MCF 10A (cell line): ENCODE data around the gene NHLRC1. TPM values are rescaled to one million over a fixed set of nuclear protein-coding genes. Genes with fewer than 3 reads are reported as not detected.

ENCODE experiments used
- BruUV-seq: library from RNA; stranded (reverse); fragments of 400-500 nt; replicated peaks from 2 replicates; lab custom pipeline; 2021; lab: Mats Ljungman, UMichigan
- CTCF ChIA-PET: fragments of 300-600 bp; sonication (Branson Sonifier 250); formaldehyde crosslinking; extraction: SDS; loops from one replicate; lab custom pipeline; 2021; ENCODE audit warnings: antibody characterized with exemption, inconsistent platforms; lab: Yijun Ruan, JAX
- POLR2A ChIA-PET: fragments of 300-600, 350-650 bp; sonication (Branson Sonifier 250); formaldehyde crosslinking; extraction: SDS; loops from one replicate; lab custom pipeline; 2020; ENCODE audit warnings: antibody characterized with exemption, inconsistent platforms; lab: Yijun Ruan, JAX
- DNase-seq: peaks from one replicate; pipeline ENCODE4 v3.0.0-alpha.2; 2018; ENCODE audit not compliant: unreplicated experiment
- H3K27ac Mint-ChIP-seq: one replicate; pipeline ENCODE4 v1.8.0; 2022; ENCODE audit warnings: mild to moderate bottlenecking, low read depth, mixed read lengths; ENCODE audit not compliant: unreplicated experiment
- H3K27me3 Mint-ChIP-seq: one replicate; pipeline ENCODE4 v1.8.0; 2022; ENCODE audit warnings: mixed read lengths; ENCODE audit not compliant: insufficient read depth, unreplicated experiment
- H3K36me3 Mint-ChIP-seq: one replicate; pipeline ENCODE4 v1.8.0; 2022; ENCODE audit warnings: mild to moderate bottlenecking, moderate library complexity, mixed read lengths; ENCODE audit not compliant: insufficient read depth, unreplicated experiment
- H3K4me1 Mint-ChIP-seq: one replicate; pipeline ENCODE4 v1.8.0; 2022; ENCODE audit warnings: mixed read lengths; ENCODE audit not compliant: insufficient read depth, unreplicated experiment
- H3K4me3 Mint-ChIP-seq: one replicate; pipeline ENCODE4 v1.8.0; 2022; ENCODE audit warnings: mild to moderate bottlenecking, moderate library complexity, mixed read lengths; ENCODE audit not compliant: unreplicated experiment
- H3K9me3 Mint-ChIP-seq: one replicate; pipeline ENCODE4 v1.8.0; 2022; ENCODE audit warnings: mixed read lengths; ENCODE audit not compliant: unreplicated experiment
- CTCF ChIP-seq: fragments of 200-600 bp; IDR thresholded peaks from one replicate; pipeline ENCODE4 v1.8.0; 2022; ENCODE audit warnings: antibody characterized with exemption, mild to moderate bottlenecking; ENCODE audit not compliant: unreplicated experiment
- intact Hi-C: fragments of 100-400 bp; cut with micrococcal nuclease; formaldehyde crosslinking; loops from 2 replicates; pipeline ENCODE4 v1.14.1; 2022
- total RNA-seq: library from RNA; stranded (reverse); gene quantifications from 2 replicates; pipeline ENCODE4 v1.2.3, GENCODE V29; 2022

NHLRC1 gene
- total RNA-seq, 1 experiment from 2014 or later, result not detected

DNA sequence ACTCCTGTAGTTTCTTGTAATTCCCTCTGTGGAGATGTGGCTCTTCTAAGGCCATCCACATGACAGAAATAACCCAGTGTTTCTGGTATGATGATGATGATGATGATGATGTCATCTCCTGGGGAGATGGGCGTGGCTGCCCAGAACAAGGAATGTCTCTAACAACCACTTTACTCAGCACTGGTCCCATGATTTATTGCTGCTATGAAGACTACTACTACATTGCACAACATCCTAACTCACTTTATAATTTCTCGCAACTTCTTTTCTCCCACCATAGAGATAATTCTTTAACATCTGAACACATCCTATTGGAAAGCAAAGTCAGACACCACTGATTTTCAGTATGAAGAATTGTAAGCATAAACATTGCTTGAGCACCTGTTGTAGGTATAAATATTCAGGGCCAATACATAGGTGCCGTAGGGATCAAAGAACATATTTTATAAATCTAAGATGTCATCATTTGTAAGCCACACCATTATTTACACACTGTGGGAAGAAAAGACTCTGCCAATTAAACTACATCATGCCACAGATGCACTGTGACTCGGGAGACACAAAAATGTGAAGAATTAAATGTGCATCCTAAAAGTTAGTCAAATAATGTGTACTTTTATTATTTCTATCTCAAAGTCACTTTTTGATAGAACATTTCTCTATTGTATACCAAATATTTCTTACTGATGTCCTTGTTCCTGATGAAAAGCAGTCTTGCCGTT lies 26.0 kb upstream of the NHLRC1 start:
- CTCF ChIA-PET, result no interaction called here
- Mint-ChIP-seq H3K27me3 (no peaks in the 10 kb centered on the region), H3K9me3 (no peaks in the 10 kb centered on the region), H3K36me3 (peaks cover 19% of the 10 kb centered on the region), H3K27ac (peak overlapping the region; percentile 14), H3K4me3 (no peak overlapping the region), H3K4me1 (peaks cover 20% of the 10 kb centered on the region)
- POLR2A ChIA-PET, result no interaction called here
- peak; percentile 67 for DNase-seq
- intact Hi-C loops, result no loop called here
- no TSS peak for BruUV-seq
- TF ChIP-seq CTCF, result no peak

DNA sequence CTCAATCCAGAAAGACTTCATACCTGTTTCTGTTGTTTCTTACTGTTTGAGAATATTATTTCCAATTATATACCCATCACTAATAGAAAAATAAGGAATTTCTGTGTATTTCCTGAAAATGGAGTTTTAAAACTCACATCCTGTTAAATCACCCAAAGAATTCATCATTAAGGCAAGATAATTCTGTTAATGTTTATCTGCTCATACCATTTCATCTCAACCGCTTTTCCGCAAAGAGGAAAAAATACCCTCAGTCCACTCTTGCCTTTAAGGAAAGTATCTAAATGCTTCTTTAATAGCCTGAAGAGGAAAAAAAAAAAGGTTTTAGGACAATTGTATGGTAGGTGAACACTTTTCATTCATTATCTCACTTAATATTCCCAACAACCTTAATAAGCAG lies 25.1 kb upstream of the NHLRC1 start:
- H3K4me3 Mint-ChIP-seq, result no peak overlapping the region
- no peak for TF ChIP-seq CTCF
- ChIA-PET CTCF (interaction anchor here (0.5 to 0.7 kb wide), 2 partner anchors 9 to 117 kb away, joined by 3 read pairs; no protein-coding TSS in a partner anchor), POLR2A (interaction anchor here (0.6 to 0.9 kb wide), 2 partner anchors 102 to 176 kb away, joined by 3 read pairs; no protein-coding TSS in a partner anchor)
- no peaks in the 10 kb centered on the region for H3K27me3 Mint-ChIP-seq
- no peak for DNase-seq
- H3K27ac Mint-ChIP-seq, result peak overlapping the region; percentile 14
- H3K9me3 Mint-ChIP-seq, result no peaks in the 10 kb centered on the region
- peaks cover 24% of the 10 kb centered on the region for H3K36me3 Mint-ChIP-seq
- BruUV-seq, result no TSS peak
- intact Hi-C loops, result no loop called here
- peaks cover 18% of the 10 kb centered on the region for H3K4me1 Mint-ChIP-seq

DNA sequence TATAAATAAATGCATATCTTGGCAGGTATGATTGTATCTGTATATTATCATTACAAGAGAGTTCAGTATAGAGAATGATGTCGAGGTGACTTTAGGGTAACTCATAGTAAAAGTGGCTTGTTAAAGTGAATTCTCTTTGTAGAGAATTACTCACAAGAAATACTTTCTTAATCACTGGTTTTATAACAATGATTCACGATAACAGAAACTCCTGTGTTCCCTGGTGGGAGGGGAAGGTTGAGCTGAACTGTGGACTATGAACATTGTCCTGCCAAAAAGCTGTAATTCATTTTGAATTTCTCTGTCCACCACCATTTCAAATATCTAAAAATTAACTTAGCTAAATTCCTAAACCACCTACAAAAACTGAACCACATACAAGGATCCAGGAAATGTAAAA lies 24.7 kb upstream of the NHLRC1 start:
- POLR2A ChIA-PET, result interaction anchor here (0.6 to 0.9 kb wide), 3 partner anchors 29 to 176 kb away, joined by 3 read pairs; no protein-coding TSS in a partner anchor
- Mint-ChIP-seq H3K27me3 (no peaks in the 10 kb centered on the region), H3K36me3 (peaks cover 26% of the 10 kb centered on the region), H3K4me1 (peaks cover 18% of the 10 kb centered on the region), H3K4me3 (no peak overlapping the region), H3K9me3 (no peaks in the 10 kb centered on the region), H3K27ac (peak overlapping the region; percentile 14)
- CTCF ChIA-PET, result interaction anchor here (0.5 to 0.7 kb wide), 2 partner anchors 9 to 117 kb away, joined by 3 read pairs; no protein-coding TSS in a partner anchor
- no TSS peak for BruUV-seq
- intact Hi-C loops, result no loop called here
- DNase-seq, result no peak
- TF ChIP-seq CTCF, result no peak

GRCh38 chr6:18142591-18142861 lies 20.0 kb upstream of the NHLRC1 start:
- ChIA-PET POLR2A (no interaction called here), CTCF (interaction anchor here (1.1 kb wide), 1 partner anchor 339 kb away, joined by 5 read pairs; no protein-coding TSS in a partner anchor)
- no peak overlapping the region for H3K27ac Mint-ChIP-seq
- no peak overlapping the region for H3K4me3 Mint-ChIP-seq
- TF ChIP-seq CTCF, result no peak
- intact Hi-C loops, result no loop called here
- H3K36me3 Mint-ChIP-seq, result peaks cover 21% of the 10 kb centered on the region
- H3K9me3 Mint-ChIP-seq, result no peaks in the 10 kb centered on the region
- peaks cover 7% of the 10 kb centered on the region for H3K4me1 Mint-ChIP-seq
- no TSS peak for BruUV-seq
- H3K27me3 Mint-ChIP-seq, result no peaks in the 10 kb centered on the region
- no peak for DNase-seq
